PFSK-1 (cell line): Measurements from ENCODE around the gene UHMK1.

ENCODE experiments used
- FOXP2 ChIP-seq: optimal IDR thresholded peaks from 2 replicates; pipeline ENCODE3; 2011; ENCODE audit warnings: borderline replicate concordance, control low read depth, inconsistent platforms; ENCODE audit not compliant: insufficient read depth; ENCODE audit errors: extremely low read length, extremely low read depth
- POLR2AphosphoS5 ChIP-seq: IDR thresholded peaks from 2 replicates; pipeline ENCODE4 v1.6.1; 2012; ENCODE audit warnings: low read depth, mild to moderate bottlenecking, control low read depth, low read length, moderate library complexity
- SIN3A ChIP-seq: IDR thresholded peaks from 2 replicates; pipeline ENCODE4 v1.6.1; 2012; ENCODE audit warnings: mild to moderate bottlenecking, low read length, moderate library complexity, borderline replicate concordance; ENCODE audit not compliant: insufficient read depth
- TAF1 ChIP-seq: IDR thresholded peaks from 2 replicates; pipeline ENCODE4 v1.6.1; 2012; ENCODE audit warnings: low read length, control low read depth, borderline replicate concordance; ENCODE audit not compliant: insufficient read depth
- TF ChIP-seq, protein P1 (sequence below), 2 experiments: IDR thresholded peaks; 2 replicates each; pipeline versions ENCODE4 v1.6.1 to v1.8.0; 2011 to 2012; ENCODE audit warnings: low read depth in 2 of 2, low read length in 2 of 2, control low read depth in 1 of 2, inconsistent platforms in 1 of 2, mild to moderate bottlenecking in 1 of 2, moderate library complexity in 1 of 2; ENCODE audit not compliant: insufficient read depth in 1 of 2

DNA sequence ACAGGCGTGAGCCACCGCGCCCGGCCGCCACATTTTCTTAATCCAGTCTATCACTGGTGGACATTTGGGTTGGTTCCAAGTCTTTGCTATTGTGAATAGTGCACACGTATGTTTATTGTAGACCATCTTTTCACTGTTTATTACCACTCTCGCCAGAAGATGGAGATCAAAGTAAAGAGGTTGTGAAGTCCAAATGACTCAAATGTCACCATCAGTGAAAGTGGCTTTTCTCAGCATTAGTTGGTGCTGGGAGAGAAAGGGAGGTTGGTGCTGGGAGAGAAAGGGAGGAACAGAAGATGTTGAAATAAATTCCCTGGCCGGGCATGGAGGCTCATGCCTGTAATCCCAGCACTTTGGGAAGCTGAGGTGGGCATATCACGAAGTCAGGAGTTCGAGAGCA lies 10.4 kb upstream of the UHMK1 start:
- TF ChIP-seq POLR2AphosphoS5: no peak
- no peak for TF ChIP-seq TAF1
- TF ChIP-seq FOXP2: no peak
- TF ChIP-seq, protein P1, sequence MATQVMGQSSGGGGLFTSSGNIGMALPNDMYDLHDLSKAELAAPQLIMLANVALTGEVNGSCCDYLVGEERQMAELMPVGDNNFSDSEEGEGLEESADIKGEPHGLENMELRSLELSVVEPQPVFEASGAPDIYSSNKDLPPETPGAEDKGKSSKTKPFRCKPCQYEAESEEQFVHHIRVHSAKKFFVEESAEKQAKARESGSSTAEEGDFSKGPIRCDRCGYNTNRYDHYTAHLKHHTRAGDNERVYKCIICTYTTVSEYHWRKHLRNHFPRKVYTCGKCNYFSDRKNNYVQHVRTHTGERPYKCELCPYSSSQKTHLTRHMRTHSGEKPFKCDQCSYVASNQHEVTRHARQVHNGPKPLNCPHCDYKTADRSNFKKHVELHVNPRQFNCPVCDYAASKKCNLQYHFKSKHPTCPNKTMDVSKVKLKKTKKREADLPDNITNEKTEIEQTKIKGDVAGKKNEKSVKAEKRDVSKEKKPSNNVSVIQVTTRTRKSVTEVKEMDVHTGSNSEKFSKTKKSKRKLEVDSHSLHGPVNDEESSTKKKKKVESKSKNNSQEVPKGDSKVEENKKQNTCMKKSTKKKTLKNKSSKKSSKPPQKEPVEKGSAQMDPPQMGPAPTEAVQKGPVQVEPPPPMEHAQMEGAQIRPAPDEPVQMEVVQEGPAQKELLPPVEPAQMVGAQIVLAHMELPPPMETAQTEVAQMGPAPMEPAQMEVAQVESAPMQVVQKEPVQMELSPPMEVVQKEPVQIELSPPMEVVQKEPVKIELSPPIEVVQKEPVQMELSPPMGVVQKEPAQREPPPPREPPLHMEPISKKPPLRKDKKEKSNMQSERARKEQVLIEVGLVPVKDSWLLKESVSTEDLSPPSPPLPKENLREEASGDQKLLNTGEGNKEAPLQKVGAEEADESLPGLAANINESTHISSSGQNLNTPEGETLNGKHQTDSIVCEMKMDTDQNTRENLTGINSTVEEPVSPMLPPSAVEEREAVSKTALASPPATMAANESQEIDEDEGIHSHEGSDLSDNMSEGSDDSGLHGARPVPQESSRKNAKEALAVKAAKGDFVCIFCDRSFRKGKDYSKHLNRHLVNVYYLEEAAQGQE (IDR thresholded peaks at IDR 0.05; ENCODE audit: insufficient read depth in 1 of 2, low read depth in 2 of 2, low read length in 2 of 2): no peak
- TF ChIP-seq SIN3A: no peak
